Common myeloid progenitor, CD34-positive (primary cell): ENCODE data around the gene MTREX.

ENCODE experiments used
- CTCF ChIA-PET: fragments of 350-600 bp; sonication (Branson Sonifier 250); formaldehyde crosslinking; loops from one replicate; lab custom pipeline; 2021; ENCODE audit warnings: antibody characterized with exemption; lab: Charles Lee
- POLR2A ChIA-PET: fragments of 350-600 bp; sonication (Branson Sonifier 250); formaldehyde crosslinking; loops from one replicate; lab custom pipeline; 2021; ENCODE audit warnings: antibody characterized with exemption; lab: Charles Lee
- DNase-seq, 3 donors: peaks; one replicate each; pipeline versions ENCODE4 v3.0.0 to v3.0.0-alpha.2; 2013
- H3K27ac ChIP-seq, 2 experiments: 1 replicate in 1 of 2; 2 replicates in 1 of 2; pipeline ENCODE4 v1.7.0; 2013; ENCODE audit warnings: inconsistent platforms in 2 of 2, low read length in 2 of 2, mild to moderate bottlenecking in 2 of 2, low read depth in 1 of 2, moderate library complexity in 1 of 2; ENCODE audit not compliant: severe bottlenecking in 2 of 2, insufficient read depth in 1 of 2, poor library complexity in 1 of 2
- H3K27me3 ChIP-seq, 5 experiments: replicated peaks in 2 of 5; 1 replicate in 3 of 5; 2 replicates in 2 of 5; pipeline versions ENCODE4 v1.6.1 to v1.7.0; 2013; ENCODE audit warnings: low read length in 4 of 5, mild to moderate bottlenecking in 2 of 5, moderate library complexity in 2 of 5, inconsistent platforms in 1 of 5; ENCODE audit not compliant: insufficient read depth in 5 of 5, control insufficient read depth in 4 of 5
- H3K36me3 ChIP-seq, 4 experiments: 1 replicate in 2 of 4; 2 replicates in 2 of 4; pipeline versions ENCODE4 v1.6.1 to v1.7.0; 2013; ENCODE audit warnings: low read length in 3 of 4, control low read depth in 1 of 4, mild to moderate bottlenecking in 1 of 4; ENCODE audit not compliant: control insufficient read depth in 4 of 4, insufficient read depth in 4 of 4
- H3K4me1 ChIP-seq, 4 experiments: 1 replicate in 3 of 4; 2 replicates in 1 of 4; pipeline versions ENCODE4 v1.6.1 to v1.7.1; 2013; ENCODE audit warnings: low read length in 3 of 4, mild to moderate bottlenecking in 3 of 4, control low read depth in 1 of 4, inconsistent platforms in 1 of 4, moderate library complexity in 1 of 4; ENCODE audit not compliant: control insufficient read depth in 4 of 4, insufficient read depth in 4 of 4; ENCODE audit errors: control extremely low read depth in 1 of 4
- H3K4me3 ChIP-seq, 7 experiments: 1 replicate in 4 of 7; 2 replicates in 3 of 7; pipeline versions ENCODE4 v1.5.1 to v1.7.0; 2013; ENCODE audit warnings: mild to moderate bottlenecking in 7 of 7, low read length in 6 of 7, moderate library complexity in 6 of 7, inconsistent platforms in 2 of 7, low read depth in 2 of 7, control low read depth in 1 of 7; ENCODE audit not compliant: insufficient read depth in 4 of 7, control insufficient read depth in 1 of 7; ENCODE audit errors: extremely low read depth in 1 of 7
- H3K9me3 ChIP-seq, 5 experiments: 1 replicate in 4 of 5; 2 replicates in 1 of 5; pipeline versions ENCODE4 v1.6.1 to v1.7.1; 2013; ENCODE audit warnings: low read length in 4 of 5, mild to moderate bottlenecking in 2 of 5, inconsistent platforms in 1 of 5, low read depth in 1 of 5, moderate library complexity in 1 of 5; ENCODE audit not compliant: control insufficient read depth in 4 of 5, insufficient read depth in 2 of 5; ENCODE audit errors: control extremely low read depth in 1 of 5
- WGBS: methylation state at CpG from one replicate; pipeline ENCODE4 v1.1.5; 2013; ENCODE audit not compliant: insufficient coverage; 5-methylcytosine and 5-hydroxymethylcytosine counted together

MTREX gene

DNA sequence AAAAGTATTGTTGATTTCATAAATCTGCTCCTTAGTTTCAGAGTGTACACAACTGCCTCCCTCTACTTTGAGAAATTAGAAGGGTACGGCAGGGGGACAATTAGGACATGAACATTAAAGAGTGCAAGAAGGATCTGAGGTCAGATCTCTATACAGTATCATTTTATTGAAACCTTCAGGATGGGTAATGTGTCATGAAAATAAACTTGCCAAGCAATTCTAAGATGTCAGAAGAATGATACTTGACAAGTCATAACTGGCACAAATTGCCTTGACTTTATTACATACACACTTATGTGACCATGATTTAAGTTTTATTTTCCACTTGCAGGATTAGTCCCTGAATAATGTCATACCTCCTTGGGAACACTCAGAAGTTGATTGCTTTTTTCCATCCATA lies 134.2 kb downstream of the MTREX start:
- ChIA-PET CTCF (no interaction called here), POLR2A (interaction anchor here (0.6 kb wide), 1 partner anchor 197 kb away, joined by 3 read pairs; no protein-coding TSS in a partner anchor)
- Histone ChIP-seq H3K27ac (no peak overlapping the region), H3K27me3 (no peaks in the 10 kb centered on the region), H3K4me1 (peaks cover 0 to 14% (median 6%) of the 10 kb centered on the region in 4 experiments), H3K36me3 (peaks cover 0 to 2% (median 0%) of the 10 kb centered on the region in 4 experiments), H3K9me3 (no peaks in the 10 kb centered on the region), H3K4me3 (no peak overlapping the region)
- DNase-seq, result no peak
- no CpG with 5 or more reads among the region's 1 CpG for WGBS

- peak in 1 of 3 donors; percentile 10 for DNase-seq
- Histone ChIP-seq H3K9me3 (no peaks in the 10 kb centered on the region), H3K27me3 (no peaks in the 10 kb centered on the region), H3K27ac (no peak overlapping the region), H3K36me3 (no peaks in the 10 kb centered on the region), H3K4me3 (no peak overlapping the region), H3K4me1 (no peaks in the 10 kb centered on the region)
- ChIA-PET POLR2A (no interaction called here), CTCF (no interaction called here)
- WGBS, result 100% methylated on average over 2 of the region's 3 CpGs
These were observed 138.0 kb downstream of the MTREX start for GRCh38 chr5:55445791-55446190.

DNA sequence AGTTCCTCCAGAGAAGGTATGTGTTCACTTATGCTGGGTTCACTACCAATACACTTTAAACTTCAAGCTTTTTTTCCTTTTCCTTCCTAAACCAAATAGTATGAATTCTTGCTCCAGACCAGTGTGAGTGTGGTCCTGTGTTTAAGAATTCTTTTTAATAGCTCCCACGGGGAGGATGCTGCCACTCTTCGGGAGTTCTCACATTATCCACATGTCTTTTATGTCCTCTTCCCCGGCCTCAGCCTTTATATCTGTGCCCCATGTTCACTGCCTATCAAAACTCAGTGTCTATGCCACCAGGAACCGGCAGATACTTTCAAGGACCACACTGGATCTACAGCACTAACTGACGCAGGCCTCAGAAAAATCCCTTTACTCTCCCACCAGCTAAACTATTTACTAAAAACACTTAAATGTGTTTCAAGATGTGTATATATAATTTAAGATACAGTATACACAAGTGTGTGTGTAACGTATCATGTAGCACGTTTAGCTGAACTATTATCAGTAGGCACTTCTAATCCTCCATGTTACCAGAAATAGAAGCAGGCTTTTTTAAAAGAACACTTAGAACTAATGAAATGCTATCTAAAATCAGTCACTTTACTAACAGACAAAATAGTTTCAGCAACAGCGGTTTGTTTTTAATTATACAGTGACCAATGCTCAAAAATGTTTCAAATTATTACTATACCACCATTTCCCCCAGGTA lies 139.0 kb downstream of the MTREX start:
- CTCF ChIA-PET, result interaction anchor here (1.4 kb wide), 1 partner anchor 47 kb away, joined by 3 read pairs; no protein-coding TSS in a partner anchor
- no peaks in the 10 kb centered on the region for H3K36me3 ChIP-seq
- H3K4me3 ChIP-seq, result no peak overlapping the region
- DNase-seq, result no peak
- no peaks in the 10 kb centered on the region for H3K4me1 ChIP-seq
- WGBS, result 88% methylated on average over 5 of the region's 8 CpGs
- no peaks in the 10 kb centered on the region for H3K27me3 ChIP-seq
- H3K9me3 ChIP-seq, result no peaks in the 10 kb centered on the region
- POLR2A ChIA-PET, result no interaction called here
- no peak overlapping the region for H3K27ac ChIP-seq

DNA sequence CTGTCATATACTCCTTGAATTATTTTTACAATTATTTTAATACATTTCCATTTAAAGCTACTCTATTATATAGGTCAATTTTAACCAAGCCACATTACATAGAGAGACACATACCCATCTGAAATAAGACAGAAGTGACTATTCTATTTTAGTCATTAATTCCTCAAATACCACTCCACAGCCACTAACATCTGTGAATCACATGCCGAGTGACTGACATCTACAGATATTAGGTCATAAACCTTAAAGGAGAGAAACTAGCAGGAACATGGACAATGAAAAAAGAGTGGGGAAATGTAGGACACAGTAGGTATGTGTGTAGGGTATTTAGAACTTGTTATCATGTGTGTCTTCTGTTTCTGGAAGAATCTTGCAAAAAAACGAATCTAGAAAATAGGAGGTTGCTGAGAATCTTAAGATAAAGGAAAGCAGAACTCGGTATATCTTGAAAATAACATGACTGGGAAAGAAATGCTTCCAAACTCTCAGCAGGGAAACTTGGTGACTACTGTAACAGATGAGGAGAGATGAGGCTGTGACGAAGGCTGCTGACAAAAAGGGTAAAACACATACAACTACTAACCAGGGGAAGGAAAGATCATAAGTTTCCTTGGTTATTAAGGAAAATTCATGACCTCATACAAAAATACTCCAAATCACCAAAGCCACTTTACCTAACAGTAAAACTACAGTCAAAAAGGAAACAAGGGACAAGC lies 142.4 kb downstream of the MTREX start:
- ChIA-PET POLR2A (no interaction called here), CTCF (no interaction called here)
- WGBS, result 86% methylated on average over 2 of the region's 4 CpGs
- Histone ChIP-seq H3K4me1 (no peaks in the 10 kb centered on the region), H3K9me3 (no peaks in the 10 kb centered on the region), H3K4me3 (no peak overlapping the region), H3K36me3 (no peaks in the 10 kb centered on the region), H3K27me3 (no peaks in the 10 kb centered on the region), H3K27ac (no peak overlapping the region)
- DNase-seq, result no peak

DNA sequence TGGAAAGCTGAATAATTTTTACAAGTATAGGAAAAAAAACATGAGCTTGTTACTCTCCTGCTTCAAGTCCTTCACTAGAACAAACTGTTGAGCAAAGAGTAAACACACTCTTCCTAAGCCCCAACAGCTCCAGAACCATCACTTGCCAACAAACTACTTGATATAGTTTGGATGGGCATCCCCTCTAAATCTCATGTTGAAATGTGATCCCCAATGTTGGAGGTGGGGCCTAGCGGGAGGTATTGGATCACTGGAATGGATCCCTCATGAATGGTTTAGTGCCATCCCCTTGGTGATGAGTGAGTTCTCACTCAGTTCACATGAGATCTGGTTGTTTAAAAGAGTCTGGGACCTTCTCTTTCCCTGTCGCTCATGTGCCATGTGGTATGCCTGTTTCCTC lies 144.2 kb downstream of the MTREX start:
- Histone ChIP-seq H3K36me3 (no peaks in the 10 kb centered on the region), H3K4me1 (no peaks in the 10 kb centered on the region), H3K9me3 (no peaks in the 10 kb centered on the region), H3K4me3 (no peak overlapping the region), H3K27me3 (no peaks in the 10 kb centered on the region), H3K27ac (no peak overlapping the region)
- 88% methylated on average over 1 of the region's 2 CpGs for WGBS
- no peak for DNase-seq
- ChIA-PET POLR2A (no interaction called here), CTCF (no interaction called here)

DNA sequence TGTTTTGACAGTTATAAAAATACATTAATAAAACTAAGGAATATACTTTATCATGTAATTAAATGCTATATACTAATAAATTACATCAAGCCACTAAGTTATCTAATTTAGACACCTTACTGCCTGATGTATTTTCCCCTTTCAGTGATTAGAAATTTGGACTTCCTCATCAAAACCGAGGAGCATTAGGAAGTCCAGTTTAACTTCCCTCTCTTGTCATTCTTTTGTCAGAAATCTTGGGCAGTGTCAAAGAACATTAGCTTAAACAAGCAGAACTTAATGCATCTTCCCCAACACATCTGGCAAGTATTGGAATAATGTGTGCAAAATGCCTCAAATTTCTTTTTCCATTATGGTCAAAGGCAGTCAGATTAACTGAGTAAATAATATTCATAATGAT lies 145.4 kb downstream of the MTREX start:
- no peaks in the 10 kb centered on the region for H3K9me3 ChIP-seq
- no peaks in the 10 kb centered on the region for H3K4me1 ChIP-seq
- no peak overlapping the region for H3K4me3 ChIP-seq
- 17% methylated on average over 1 of the region's 1 CpG for WGBS
- no peak for DNase-seq
- H3K27ac ChIP-seq, result no peak overlapping the region
- no peaks in the 10 kb centered on the region for H3K27me3 ChIP-seq
- H3K36me3 ChIP-seq, result no peaks in the 10 kb centered on the region
- ChIA-PET CTCF (no interaction called here), POLR2A (no interaction called here)

DNA sequence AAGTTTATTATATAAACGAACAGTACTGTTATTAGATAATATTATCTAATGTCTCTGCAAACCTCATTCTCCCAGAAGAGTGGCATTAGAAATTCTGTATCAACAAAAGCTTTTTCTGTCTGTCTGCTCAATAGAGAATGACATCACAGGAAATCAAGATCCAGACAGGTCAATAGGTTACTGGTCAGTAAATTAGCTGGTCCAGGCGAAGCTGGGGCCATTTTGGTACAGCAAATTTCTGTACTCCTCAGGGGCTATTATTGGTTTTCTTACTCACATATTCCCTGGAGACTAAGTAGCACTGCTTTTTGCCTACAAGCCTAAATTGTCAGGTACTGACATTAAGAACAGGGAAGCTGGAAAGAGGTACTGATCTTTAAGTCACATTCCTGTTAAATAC lies 146.5 kb downstream of the MTREX start:
- CTCF ChIA-PET, result no interaction called here
- Histone ChIP-seq H3K27ac (no peak overlapping the region), H3K36me3 (no peaks in the 10 kb centered on the region), H3K9me3 (no peaks in the 10 kb centered on the region), H3K27me3 (no peaks in the 10 kb centered on the region), H3K4me3 (no peak overlapping the region), H3K4me1 (no peaks in the 10 kb centered on the region)
- 100% methylated on average over 1 of the region's 2 CpGs for WGBS
- POLR2A ChIA-PET, result no interaction called here
- no peak for DNase-seq
